ENCODE measurements around the gene MRPS18B. TPM values are rescaled to one million over a fixed set of nuclear protein-coding genes. Genes with fewer than 3 reads are reported as not detected.
A peak's percentile ranks its signal among the peaks of the same experiment; 100 is the strongest.

MRPS18B gene
- 10 to 100 TPM; 43.1 to 43.8 TPM for total RNA-seq
- polyA plus RNA-seq, result 100 to 1,000 TPM in 2 of 3 donors, 10 to 100 TPM in 1; 87.4 to 161 (median 119) TPM
- 25.9 to 90.0 (median 61.1) reads per million in 6 experiments for total RNA-seq

DNA sequence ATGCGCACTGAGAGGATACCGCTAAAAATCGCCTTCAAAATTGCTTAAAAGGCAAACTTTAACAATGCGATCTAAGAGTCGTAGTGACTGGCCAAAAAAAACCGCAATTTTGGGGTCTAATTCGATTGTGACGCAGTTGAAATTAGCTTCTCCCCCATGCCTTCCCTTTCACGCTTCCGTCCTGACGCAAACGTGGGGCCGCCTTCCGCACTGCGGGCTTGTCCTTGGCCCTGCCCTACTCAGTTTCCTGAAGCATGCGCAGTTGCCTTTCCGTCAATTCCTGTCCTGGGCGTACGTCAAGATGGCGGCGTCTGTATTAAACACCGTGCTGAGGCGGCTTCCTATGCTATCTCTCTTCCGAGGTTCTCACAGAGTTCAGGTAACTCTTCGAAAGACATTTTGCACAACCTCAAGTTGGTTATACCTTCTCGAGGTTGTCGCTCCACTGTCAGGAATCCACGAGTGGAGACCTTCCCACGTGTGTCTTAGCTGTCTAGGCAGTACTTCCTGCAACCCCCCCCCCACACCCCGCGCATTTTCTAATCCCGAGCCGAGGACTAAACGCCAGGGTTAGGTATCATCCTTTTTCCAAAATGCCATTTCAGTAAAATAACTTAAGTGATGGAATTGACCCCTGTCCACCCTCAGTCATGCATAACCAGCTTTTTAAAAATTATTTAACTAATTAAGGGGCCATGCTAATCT lies at the start of gene MRPS18B:
TSS of gene MRPS18B (plus strand) at position 276 of the 705 bp plus-strand sequence. CDS start at position 302, 26 bp downstream.
- peaks cover 23 to 64% (median 26%) of the 10 kb centered on the region in 3 donors for H3K36me3 Mint-ChIP-seq
- peak within 1 kb of the TSS; percentile 99 to 100 (median 100) for H3K27ac Mint-ChIP-seq
- DNase-seq (peak; percentile 91 to 100 (median 98)), ATAC-seq (peak; percentile 71 to 79)
- H3K9me3 Mint-ChIP-seq, result peaks cover 0 to 3% (median 0%) of the 10 kb centered on the region in 9 donors
- POLR2A ChIA-PET, result interaction anchor here (0.6 to 2.4 kb wide), 43 partner anchors 8 to 924 kb away, joined by 3 to 24 read pairs (median 4); partner anchors contain the start of genes ABCF1, ATAT1, C6orf136 and DHX16
- peaks cover 0 to 8% (median 0%) of the 10 kb centered on the region in 5 donors for H3K27me3 Mint-ChIP-seq
- H3K4me3 Mint-ChIP-seq, result peak within 1 kb of the TSS; percentile 92 to 100 (median 99)
- peaks cover 16 to 55% (median 44%) of the 10 kb centered on the region in 4 donors for H3K4me1 Mint-ChIP-seq

DNA sequence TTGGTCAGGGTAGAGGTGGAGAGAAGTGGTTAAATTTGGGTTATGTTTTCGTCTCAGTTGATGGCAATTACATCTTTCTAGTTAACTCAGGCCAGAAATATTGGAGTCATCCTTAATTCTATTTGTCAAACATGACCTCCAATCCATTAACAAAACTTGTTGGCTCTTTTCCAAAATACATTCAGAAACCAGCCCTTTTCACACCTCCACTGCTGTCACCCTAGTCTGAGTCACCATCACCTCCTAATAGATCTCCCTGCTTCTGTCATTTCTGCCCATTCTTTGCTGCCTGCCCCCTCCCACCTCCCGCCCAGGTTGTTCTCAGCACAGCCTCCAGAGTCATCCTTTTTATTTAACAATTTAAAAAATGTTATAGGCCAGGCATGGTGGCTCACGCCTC lies 49.4 kb upstream of the MRPS18B start:
- peaks cover 0 to 5% (median 0%) of the 10 kb centered on the region in 3 donors for H3K36me3 Mint-ChIP-seq
- peaks cover 38 to 54% (median 46%) of the 10 kb centered on the region in 4 donors for H3K4me1 Mint-ChIP-seq
- H3K27me3 Mint-ChIP-seq, result no peaks in the 10 kb centered on the region
- H3K9me3 Mint-ChIP-seq, result no peaks in the 10 kb centered on the region
- DNase-seq (peak in 1 of 10 donors; percentile 18), ATAC-seq (no peak)
- peak overlapping the region in 6 of 10 donors; percentile 20 to 69 (median 46) for H3K27ac Mint-ChIP-seq
- POLR2A ChIA-PET, result no interaction called here
- H3K4me3 Mint-ChIP-seq, result peak overlapping the region in 1 of 10 donors; percentile 58

DNA sequence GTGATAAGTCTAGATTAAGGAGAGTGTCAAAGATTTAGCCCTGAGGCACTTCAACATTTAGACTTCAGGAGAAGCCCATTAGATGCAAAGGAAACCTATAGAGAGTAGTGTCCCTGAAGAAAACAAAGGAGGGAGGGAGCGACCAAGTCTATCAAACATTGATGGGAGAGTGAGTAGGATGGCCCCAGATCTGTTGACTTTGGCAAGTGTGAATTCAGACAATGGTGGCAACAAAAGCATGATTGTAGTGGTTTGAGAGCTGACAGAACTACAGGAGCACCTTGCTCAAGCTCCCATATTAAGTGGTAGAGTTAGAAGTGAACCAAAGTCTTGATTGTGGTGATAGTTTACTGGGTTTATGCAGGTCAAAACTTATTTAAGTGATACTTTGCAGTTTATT lies 47.4 kb upstream of the MRPS18B start:
- no peaks in the 10 kb centered on the region for H3K27me3 Mint-ChIP-seq
- no peaks in the 10 kb centered on the region for H3K9me3 Mint-ChIP-seq
- peak overlapping the region; percentile 98 to 100 (median 99) for H3K27ac Mint-ChIP-seq
- ATAC-seq (no peak), DNase-seq (peak in 1 of 10 donors; percentile 4)
- POLR2A ChIA-PET, result interaction anchor here (1.1 to 3.3 kb wide), 18 partner anchors 8 to 161 kb away, joined by 3 to 49 read pairs (median 6); partner anchors contain the start of genes GNL1, MRPS18B, PPP1R10 and PRR3
- peaks cover 0 to 12% (median 0%) of the 10 kb centered on the region in 3 donors for H3K36me3 Mint-ChIP-seq
- peaks cover 46 to 66% (median 62%) of the 10 kb centered on the region in 4 donors for H3K4me1 Mint-ChIP-seq
- H3K4me3 Mint-ChIP-seq, result peak overlapping the region; percentile 91 to 100 (median 100)

DNA sequence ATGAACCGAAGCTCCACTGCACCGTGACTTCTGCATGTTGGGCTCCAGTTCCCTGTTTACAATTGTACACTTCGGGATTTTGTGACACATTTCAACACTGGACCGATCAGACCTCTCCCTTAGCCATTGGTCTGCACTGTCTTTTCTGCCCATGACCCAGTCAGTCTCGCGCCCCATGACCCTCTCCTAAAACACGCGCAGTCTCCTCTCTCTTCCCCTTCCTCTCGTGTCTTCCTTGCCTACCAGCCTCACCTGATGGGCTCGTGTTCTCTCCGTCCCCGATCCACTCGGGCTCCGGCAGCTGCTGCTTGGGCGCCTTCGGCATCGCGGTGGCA lies 46.9 kb upstream of the MRPS18B start:
- Mint-ChIP-seq H3K36me3 (peaks cover 0 to 12% (median 0%) of the 10 kb centered on the region in 3 donors), H3K4me1 (peaks cover 45 to 69% (median 63%) of the 10 kb centered on the region in 4 donors), H3K27ac (peak overlapping the region; percentile 98 to 100 (median 99)), H3K27me3 (no peaks in the 10 kb centered on the region), H3K9me3 (no peaks in the 10 kb centered on the region), H3K4me3 (peak overlapping the region; percentile 91 to 100 (median 100))
- ATAC-seq (peak; percentile 31 to 39), DNase-seq (no peak)
- POLR2A ChIA-PET, result interaction anchor here (0.9 to 3.3 kb wide), 22 partner anchors 9 to 259 kb away, joined by 3 to 49 read pairs (median 5); partner anchors contain the start of genes GNL1, MDC1, MRPS18B and PPP1R10

DNA sequence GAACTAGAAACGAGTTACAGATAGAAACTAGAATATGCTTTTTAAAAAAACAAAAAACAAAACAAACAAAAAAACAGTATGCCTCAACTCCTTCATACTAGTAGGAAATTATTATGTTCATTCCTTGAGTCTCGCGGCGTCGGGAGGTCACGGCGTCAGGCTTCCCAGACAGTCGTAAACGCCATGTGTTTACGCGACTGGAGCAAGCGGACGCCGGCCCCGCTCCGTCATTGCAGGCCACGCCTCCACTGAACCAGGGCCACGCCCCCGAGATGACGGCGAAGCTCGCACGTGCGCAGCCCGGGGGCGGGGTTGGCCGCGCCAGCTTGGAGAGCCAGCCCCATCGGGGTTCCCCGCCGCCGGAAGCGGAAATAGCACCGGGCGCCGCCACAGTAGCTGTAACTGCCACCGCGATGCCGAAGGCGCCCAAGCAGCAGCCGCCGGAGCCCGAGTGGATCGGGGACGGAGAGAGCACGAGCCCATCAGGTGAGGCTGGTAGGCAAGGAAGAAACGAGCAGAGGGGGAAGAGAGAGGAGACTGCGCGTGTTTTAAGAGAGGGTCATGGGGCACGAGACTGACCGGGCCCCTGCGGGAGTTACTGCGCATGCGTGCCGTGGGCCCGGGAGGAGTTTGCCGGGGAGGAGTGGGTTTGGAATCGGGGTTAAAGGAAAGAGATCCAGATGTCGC lies 46.4 kb upstream of the MRPS18B start, which contains the start of gene ABCF1:
TSS of gene ABCF1 (plus strand) at position 368 of the 687 bp plus-strand sequence. CDS start at position 414, 46 bp downstream.
- Mint-ChIP-seq H3K4me1 (peaks cover 45 to 67% (median 62%) of the 10 kb centered on the region in 4 donors), H3K27me3 (no peaks in the 10 kb centered on the region), H3K36me3 (peaks cover 0 to 13% (median 0%) of the 10 kb centered on the region in 3 donors), H3K9me3 (no peaks in the 10 kb centered on the region), H3K27ac (peak within 1 kb of the TSS; percentile 98 to 100 (median 99)), H3K4me3 (peak within 1 kb of the TSS; percentile 91 to 100 (median 100))
- POLR2A ChIA-PET, result interaction anchor here (0.5 to 3.3 kb wide), 23 partner anchors 9 to 259 kb away, joined by 3 to 49 read pairs (median 5); partner anchors contain the start of genes GNL1, MDC1, MRPS18B and PPP1R10
- DNase-seq, result peak; percentile 98 to 100 (median 99)
- peak; percentile 94 for ATAC-seq

DNA sequence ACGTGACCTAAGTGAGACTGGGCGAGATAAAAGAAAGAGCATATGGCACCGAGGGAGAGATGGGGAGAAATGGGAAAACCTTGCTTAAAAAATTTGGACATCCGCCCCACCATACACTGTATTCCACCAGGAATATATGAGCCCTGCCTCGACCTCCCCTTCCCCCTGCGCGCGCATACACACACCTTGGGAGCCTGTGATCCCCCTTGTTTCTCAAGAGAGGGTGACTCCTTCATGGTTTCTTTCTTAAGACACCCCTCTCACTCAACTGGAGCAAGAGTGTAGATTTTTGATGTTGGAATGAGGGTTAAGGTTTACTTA lies 45.9 kb upstream of the MRPS18B start:
- Mint-ChIP-seq H3K4me1 (peaks cover 49 to 70% (median 65%) of the 10 kb centered on the region in 4 donors), H3K36me3 (peaks cover 0 to 18% (median 0%) of the 10 kb centered on the region in 3 donors), H3K27me3 (no peaks in the 10 kb centered on the region), H3K27ac (peak overlapping the region; percentile 98 to 100 (median 99)), H3K9me3 (no peaks in the 10 kb centered on the region), H3K4me3 (peak overlapping the region; percentile 91 to 100 (median 100))
- ATAC-seq, result no peak
- no peak for DNase-seq
- POLR2A ChIA-PET, result interaction anchor here (0.5 to 3.3 kb wide), 18 partner anchors 15 to 258 kb away, joined by 3 to 49 read pairs (median 5); partner anchors contain the start of genes GNL1, MDC1, MRPS18B and PPP1R10

DNA sequence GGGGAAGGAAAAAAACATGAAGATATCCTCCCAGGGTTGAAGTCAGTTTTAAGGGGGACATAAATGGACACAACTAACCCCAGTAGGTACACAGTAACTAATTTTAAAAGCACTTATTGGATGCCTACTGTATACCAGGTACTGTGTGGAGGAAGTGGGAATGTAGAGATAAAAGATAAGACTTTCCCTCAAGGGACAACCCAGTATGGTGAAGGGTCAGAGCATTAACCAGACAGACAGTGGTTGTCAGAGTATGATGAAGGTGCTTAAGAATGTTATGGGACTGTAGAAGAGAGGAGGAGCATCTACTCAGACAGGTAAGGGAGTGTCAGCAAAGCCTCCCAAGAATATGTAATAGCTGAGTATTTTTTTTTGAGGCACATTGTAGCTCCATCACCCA lies 45.5 kb upstream of the MRPS18B start:
- H3K9me3 Mint-ChIP-seq, result no peaks in the 10 kb centered on the region
- H3K4me1 Mint-ChIP-seq, result peaks cover 52 to 74% (median 69%) of the 10 kb centered on the region in 4 donors
- ATAC-seq (no peak), DNase-seq (no peak)
- H3K36me3 Mint-ChIP-seq, result peaks cover 0 to 22% (median 3%) of the 10 kb centered on the region in 3 donors
- peak overlapping the region; percentile 91 to 100 (median 100) for H3K4me3 Mint-ChIP-seq
- POLR2A ChIA-PET, result interaction anchor here (3.3 kb wide), 1 partner anchor 42 kb away, joined by 39 read pairs; no protein-coding TSS in a partner anchor
- H3K27ac Mint-ChIP-seq, result peak overlapping the region; percentile 98 to 100 (median 99)
- no peaks in the 10 kb centered on the region for H3K27me3 Mint-ChIP-seq

DNA sequence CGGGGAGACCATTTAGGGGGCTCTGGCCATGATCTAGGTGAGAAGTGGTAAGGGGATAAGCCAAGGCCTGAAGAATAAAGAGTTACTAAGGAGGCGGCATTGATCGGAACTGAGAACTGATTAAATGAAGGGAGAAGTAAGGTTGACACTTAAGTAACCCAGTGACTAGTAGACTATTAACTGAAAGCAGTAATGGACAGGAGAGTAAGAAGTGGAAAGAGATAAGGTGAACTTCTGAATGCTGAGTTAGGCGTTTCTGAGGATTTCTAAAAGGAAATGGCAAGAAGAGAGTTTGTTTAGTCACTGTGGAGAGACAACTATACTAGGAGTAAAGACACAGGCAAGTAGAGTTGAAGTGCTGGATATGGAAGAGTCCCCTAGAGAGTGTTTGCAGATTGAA lies 44.5 kb upstream of the MRPS18B start:
- POLR2A ChIA-PET, result interaction anchor here (0.5 to 1.6 kb wide), 2 partner anchors 17 to 23 kb away, joined by 3 to 6 read pairs; partner anchors contain the start of genes GNL1 and PRR3
- Mint-ChIP-seq H3K4me1 (peaks cover 55 to 77% (median 71%) of the 10 kb centered on the region in 4 donors), H3K27me3 (no peaks in the 10 kb centered on the region), H3K36me3 (peaks cover 2 to 31% (median 9%) of the 10 kb centered on the region in 3 donors), H3K27ac (peak overlapping the region; percentile 7 to 100 (median 71)), H3K4me3 (peak overlapping the region; percentile 91 to 100 (median 100)), H3K9me3 (no peaks in the 10 kb centered on the region)
- DNase-seq, result no peak
- no peak for ATAC-seq

DNA sequence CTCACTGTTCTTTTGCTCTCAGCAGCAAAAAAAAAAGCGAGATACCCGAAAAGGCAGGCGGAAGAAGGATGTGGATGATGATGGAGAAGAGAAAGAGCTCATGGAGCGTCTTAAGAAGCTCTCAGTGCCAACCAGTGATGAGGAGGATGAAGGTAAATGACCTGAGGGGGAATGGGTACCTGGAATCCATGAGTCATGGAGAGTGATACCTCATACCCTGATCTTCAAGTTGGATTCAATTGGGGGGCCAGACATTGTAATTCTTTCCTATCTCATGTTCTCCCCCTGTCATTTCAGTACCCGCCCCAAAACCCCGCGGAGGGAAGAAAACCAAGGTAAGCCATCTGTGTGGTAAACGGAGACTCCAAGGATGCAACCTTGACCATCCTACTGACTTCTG lies 39.6 kb upstream of the MRPS18B start:
- Mint-ChIP-seq H3K9me3 (no peaks in the 10 kb centered on the region), H3K27ac (peak overlapping the region in 1 of 10 donors; percentile 46), H3K27me3 (no peaks in the 10 kb centered on the region), H3K36me3 (peaks cover 9 to 75% (median 19%) of the 10 kb centered on the region in 3 donors), H3K4me1 (peaks cover 25 to 37% (median 31%) of the 10 kb centered on the region in 4 donors), H3K4me3 (peak overlapping the region in 1 of 10 donors; percentile 28)
- DNase-seq, result no peak
- ATAC-seq, result no peak
- POLR2A ChIA-PET, result interaction anchor here (0.8 to 2.9 kb wide), 5 partner anchors 12 to 37 kb away, joined by 3 to 8 read pairs (median 4); no protein-coding TSS in a partner anchor

DNA sequence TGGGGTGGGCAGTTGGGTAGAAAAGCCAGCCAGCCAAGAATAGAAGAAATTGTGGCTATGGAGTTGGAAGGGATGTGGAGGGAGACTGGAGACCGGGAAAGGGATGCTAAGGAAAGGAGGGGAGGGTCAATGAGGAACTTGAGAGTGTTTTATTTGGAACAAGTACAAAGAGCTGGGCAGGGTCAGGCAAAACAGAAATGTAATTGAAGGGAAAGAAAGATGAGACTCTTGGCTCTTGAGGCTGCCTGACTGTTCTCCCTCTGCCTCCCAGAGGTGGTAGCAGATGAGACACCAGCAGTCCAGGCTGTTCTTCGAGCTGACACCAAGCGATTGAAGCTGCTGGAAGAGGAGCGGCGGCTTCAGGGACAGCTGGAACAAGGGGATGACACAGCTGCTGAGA lies 33.7 kb upstream of the MRPS18B start:
- ATAC-seq, result no peak
- Mint-ChIP-seq H3K27ac (peak overlapping the region in 3 of 10 donors; percentile 40 to 73 (median 48)), H3K27me3 (no peaks in the 10 kb centered on the region), H3K4me3 (no peak overlapping the region), H3K9me3 (no peaks in the 10 kb centered on the region), H3K36me3 (peaks cover 4 to 96% (median 39%) of the 10 kb centered on the region in 3 donors), H3K4me1 (peaks cover 0 to 3% (median under 1%) of the 10 kb centered on the region in 4 donors)
- no peak for DNase-seq
- POLR2A ChIA-PET, result interaction anchor here (0.5 to 1.3 kb wide), 2 partner anchors 10 to 21 kb away, joined by 3 to 6 read pairs; no protein-coding TSS in a partner anchor

DNA sequence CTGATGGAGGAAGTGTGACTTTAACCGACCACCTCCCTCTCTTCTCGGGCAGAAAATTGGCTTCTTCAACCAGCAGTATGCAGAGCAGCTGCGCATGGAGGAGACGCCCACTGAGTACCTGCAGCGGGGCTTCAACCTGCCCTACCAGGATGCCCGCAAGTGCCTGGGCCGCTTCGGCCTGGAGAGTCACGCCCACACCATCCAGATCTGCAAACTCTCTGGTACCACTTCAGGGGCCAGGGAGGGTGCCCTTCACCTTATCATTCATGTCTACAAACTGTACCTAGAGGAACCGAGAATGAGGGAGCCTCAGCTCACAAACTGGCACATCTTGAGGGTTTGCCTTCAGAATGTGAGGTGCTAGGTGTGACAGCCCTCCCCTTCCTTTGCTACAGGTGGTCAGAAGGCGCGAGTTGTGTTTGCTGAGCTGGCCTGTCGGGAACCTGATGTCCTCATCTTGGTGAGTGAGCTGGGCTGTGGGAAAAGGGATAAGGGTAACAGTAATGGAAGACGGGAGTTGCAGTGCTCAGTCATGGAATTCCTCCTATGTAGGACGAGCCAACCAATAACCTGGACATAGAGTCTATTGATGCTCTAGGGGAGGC lies 27.8 kb upstream of the MRPS18B start:
- DNase-seq (no peak), ATAC-seq (peak in 1 of 2 donors; percentile 16)
- H3K4me3 Mint-ChIP-seq, result no peak overlapping the region
- H3K27me3 Mint-ChIP-seq, result no peaks in the 10 kb centered on the region
- POLR2A ChIA-PET, result interaction anchor here (0.8 to 1.4 kb wide), 7 partner anchors 9 to 96 kb away, joined by 3 to 5 read pairs (median 3); no protein-coding TSS in a partner anchor
- peaks cover 4 to 92% (median 12%) of the 10 kb centered on the region in 3 donors for H3K36me3 Mint-ChIP-seq
- H3K27ac Mint-ChIP-seq, result peak overlapping the region in 5 of 10 donors; percentile 13 to 80 (median 64)
- peaks cover 0 to 11% (median 5%) of the 10 kb centered on the region in 4 donors for H3K4me1 Mint-ChIP-seq
- H3K9me3 Mint-ChIP-seq, result no peaks in the 10 kb centered on the region
